Cardiac septum (tissue), 1 donor: Measurements from ENCODE around the gene TREX2. TPM values are rescaled to one million over a fixed set of nuclear protein-coding genes. Genes with fewer than 3 reads are reported as not detected.

Source experiments
- DNase-seq: peaks from one replicate; pipeline ENCODE4 v3.0.0-alpha.2; 2020; ENCODE audit warnings: low spot score
- intact Hi-C: fragments of 100-400 bp; cut with DNase I; formaldehyde crosslinking; loops from one replicate; pipeline ENCODE4 v1.14.0; 2022
- total RNA-seq: library from RNA; stranded (reverse); fragmentation: NEBNext Ultra II Directional; extraction: Animal tissue kit (Norgen Biotek cat#: 25700); gene quantifications from one replicate; pipeline ENCODE4 v1.2.1, GENCODE V29; 2021
- donor health status: DM: no; HTN: no; CAD: no.

The TREX2 gene
- total RNA-seq, 1 donor from 2014 or later, result 0.19 TPM

GRCh38 chrX:153477364-153477857 is 31.6 kb upstream of the TREX2 start:
- intact Hi-C loops, result loop anchor here (2.0 kb wide), 1 partner anchor 17 kb away; the partner anchor contains the start of gene BGN
- no peak for DNase-seq

GRCh38 chrX:153476666-153477363 is 31.0 kb upstream of the TREX2 start:
- DNase-seq, result no peak
- intact Hi-C loops, result loop anchor here (2.0 kb wide), 1 partner anchor 18 kb away; the partner anchor contains the start of gene BGN

GRCh38 chrX:153475751-153476281 is 30.0 kb upstream of the TREX2 start:
- DNase-seq, result no peak
- intact Hi-C loops, result loop anchor here (2.0 kb wide), 1 partner anchor 19 kb away; the partner anchor contains the start of gene BGN

GRCh38 chrX:153475271-153475670 is 29.4 kb upstream of the TREX2 start:
- intact Hi-C loops, result no loop called here
- no peak for DNase-seq

GRCh38 chrX:153474718-153475117 is 28.9 kb upstream of the TREX2 start:
- DNase-seq, result no peak
- intact Hi-C loops, result loop anchor here (5.0 kb wide), 1 partner anchor 33 kb away; no protein-coding TSS in a partner anchor

GRCh38 chrX:153474266-153474665 is 28.4 kb upstream of the TREX2 start:
- no peak for DNase-seq
- intact Hi-C loops, result loop anchor here (5.0 kb wide), 1 partner anchor 33 kb away; no protein-coding TSS in a partner anchor

- no peak for DNase-seq
- intact Hi-C loops, result loop anchor here (5.0 kb wide), 1 partner anchor 34 kb away; no protein-coding TSS in a partner anchor
Observed at GRCh38 chrX:153473126-153473525, 27.3 kb upstream of the TREX2 start.

GRCh38 chrX:153471663-153472280 is 25.9 kb upstream of the TREX2 start:
- no peak for DNase-seq
- intact Hi-C loops, result loop anchor here (5.0 kb wide), 1 partner anchor 36 kb away; no protein-coding TSS in a partner anchor

- DNase-seq, result peak; percentile 94
- intact Hi-C loops, result loop anchor here (5.0 kb wide), 1 partner anchor 37 kb away; no protein-coding TSS in a partner anchor
Observed at GRCh38 chrX:153470411-153471363, 24.8 kb upstream of the TREX2 start, which contains the start of gene HAUS7. Gene HAUS7, minus strand, starts transcription at chrX:153470576. Its CDS starts 19 bp downstream, at chrX:153470557.

- intact Hi-C loops, result loop anchor here (5.0 kb wide), 1 partner anchor 37 kb away; no protein-coding TSS in a partner anchor
- no peak for DNase-seq
Observed at GRCh38 chrX:153469811-153470410, 24.1 kb upstream of the TREX2 start.

GRCh38 chrX:153468008-153468580 is 22.2 kb upstream of the TREX2 start:
- intact Hi-C loops, result no loop called here
- no peak for DNase-seq

GRCh38 chrX:153465691-153466380 is 20.0 kb upstream of the TREX2 start:
- intact Hi-C loops, result no loop called here
- no peak for DNase-seq

- intact Hi-C loops, result no loop called here
- no peak for DNase-seq
Observed at GRCh38 chrX:153464116-153464515, 18.3 kb upstream of the TREX2 start.

GRCh38 chrX:153463556-153463955 is 17.7 kb upstream of the TREX2 start:
- no peak for DNase-seq
- intact Hi-C loops, result no loop called here

- intact Hi-C loops, result no loop called here
- no peak for DNase-seq
Observed at GRCh38 chrX:153463031-153463430, 17.2 kb upstream of the TREX2 start.

- intact Hi-C loops, result no loop called here
- no peak for DNase-seq
Observed at GRCh38 chrX:153462291-153462690, 16.4 kb upstream of the TREX2 start.

- intact Hi-C loops, result no loop called here
Observed at GRCh38 chrX:153460826-153461225, 15.0 kb upstream of the TREX2 start.

GRCh38 chrX:153459986-153460385 is 14.1 kb upstream of the TREX2 start:
- intact Hi-C loops, result no loop called here
- no peak for DNase-seq

More at GRCh38 chrX:153460826-153461225, 15.0 kb upstream of the TREX2 start:
- no peak for DNase-seq
